Neuronal stem cell (in vitro differentiated cells): Measurements from ENCODE around the gene ARMC5.
A peak's percentile ranks its signal among the peaks of the same experiment; 100 is the strongest.

Source experiments
- DNase-seq: peaks from one replicate; pipeline ENCODE4 v3.0.0-alpha.2; 2013; ENCODE audit warnings: low spot score
- H2AFZ ChIP-seq: one replicate; pipeline ENCODE4 v1.6.1; 2013; ENCODE audit warnings: mild to moderate bottlenecking, low read length, inconsistent platforms
- H2AK5ac ChIP-seq: 2 replicates; pipeline ENCODE4 v1.6.1; 2013; ENCODE audit warnings: low read depth, mild to moderate bottlenecking, inconsistent platforms, low read length, moderate library complexity, mixed read lengths
- H2BK120ac ChIP-seq: 2 replicates; pipeline ENCODE4 v1.6.1; 2013; ENCODE audit warnings: low read depth, mild to moderate bottlenecking, inconsistent platforms, low read length, moderate library complexity, mixed read lengths
- H2BK12ac ChIP-seq: one replicate; pipeline ENCODE4 v1.6.1; 2013; ENCODE audit warnings: low read length, inconsistent platforms
- H2BK15ac ChIP-seq: 2 replicates; pipeline ENCODE4 v1.6.1; 2013; ENCODE audit warnings: mild to moderate bottlenecking, low read length, inconsistent platforms, mixed read lengths
- H2BK5ac ChIP-seq: one replicate; pipeline ENCODE4 v1.6.1; 2013; ENCODE audit warnings: inconsistent platforms, mild to moderate bottlenecking, low read length, moderate library complexity
- H3K14ac ChIP-seq: one replicate; pipeline ENCODE4 v1.6.1; 2013; ENCODE audit warnings: low read length, inconsistent platforms
- H3K18ac ChIP-seq: 2 replicates; pipeline ENCODE4 v1.6.1; 2013; ENCODE audit warnings: low read length, inconsistent platforms
- H3K23ac ChIP-seq: 2 replicates; pipeline ENCODE4 v1.6.1; 2013; ENCODE audit warnings: low read depth, mild to moderate bottlenecking, mixed read lengths, low read length, inconsistent platforms; ENCODE audit not compliant: poor library complexity
- H3K27ac ChIP-seq: replicated peaks from 3 replicates; pipeline ENCODE4 v1.5.1; 2013; ENCODE audit warnings: low read length, inconsistent platforms
- H3K27me3 ChIP-seq, 3 experiments: 2 replicates each; pipeline ENCODE4 v1.6.1; 2013; ENCODE audit warnings: low read length in 3 of 3, mild to moderate bottlenecking in 2 of 3, inconsistent platforms in 1 of 3, low read depth in 1 of 3, mixed read lengths in 1 of 3, moderate library complexity in 1 of 3; ENCODE audit not compliant: control insufficient read depth in 3 of 3, insufficient read depth in 3 of 3
- H3K36me3 ChIP-seq, 2 donors: replicated peaks in 1 of 2; 2 replicates each; pipeline ENCODE4 v1.6.1; 2013; ENCODE audit warnings: low read length in 2 of 2; ENCODE audit not compliant: control insufficient read depth in 2 of 2, insufficient read depth in 2 of 2
- H3K4ac ChIP-seq: 2 replicates; pipeline ENCODE4 v1.6.1; 2013; ENCODE audit warnings: inconsistent platforms, mild to moderate bottlenecking, low read length, moderate library complexity
- H3K4me1 ChIP-seq, 2 donors: 1 replicate in 1 of 2; 2 replicates in 1 of 2; pipeline ENCODE4 v1.6.1; 2013; ENCODE audit warnings: low read length in 2 of 2, low read depth in 1 of 2; ENCODE audit not compliant: control insufficient read depth in 2 of 2, insufficient read depth in 1 of 2
- H3K4me2 ChIP-seq: one replicate; pipeline ENCODE4 v1.6.1; 2013; ENCODE audit warnings: mild to moderate bottlenecking, low read length, inconsistent platforms; ENCODE audit not compliant: insufficient read depth, poor library complexity, severe bottlenecking
- H3K4me3 ChIP-seq, 2 donors: 2 replicates each; pipeline ENCODE4 v1.5.1; 2013; ENCODE audit warnings: low read length in 2 of 2, mild to moderate bottlenecking in 2 of 2, inconsistent platforms in 1 of 2, moderate library complexity in 1 of 2
- H3K79me1 ChIP-seq: one replicate; pipeline ENCODE4 v1.6.1; 2013; ENCODE audit warnings: low read depth, mild to moderate bottlenecking, inconsistent platforms, low read length, moderate library complexity
- H3K9ac ChIP-seq: one replicate; pipeline ENCODE4 v1.6.1; 2013; ENCODE audit warnings: mild to moderate bottlenecking, low read depth, low read length, inconsistent platforms; ENCODE audit not compliant: poor library complexity
- H3K9me3 ChIP-seq, 2 donors: replicated peaks in 1 of 2; 2 replicates each; pipeline versions ENCODE3 to v1.6.1; 2013; ENCODE audit warnings: low read length in 2 of 2, mild to moderate bottlenecking in 2 of 2, inconsistent platforms in 1 of 2, low read depth in 1 of 2, mixed read lengths in 1 of 2, moderate library complexity in 1 of 2; ENCODE audit not compliant: control insufficient read depth in 2 of 2, insufficient read depth in 1 of 2
- H4K8ac ChIP-seq: one replicate; pipeline ENCODE4 v1.6.1; 2013; ENCODE audit warnings: low read depth, mild to moderate bottlenecking, inconsistent platforms, low read length, moderate library complexity
- H4K91ac ChIP-seq: one replicate; pipeline ENCODE4 v1.6.1; 2013; ENCODE audit warnings: low read length, low read depth, mild to moderate bottlenecking, inconsistent platforms; ENCODE audit not compliant: poor library complexity
- WGBS, 2 donors: extraction: QIAGEN DNeasy Blood & Tissue Kit; methylation state at CpG; one replicate each; pipeline ENCODE4 v1.1.7; 2013; ENCODE audit warnings: missing lambda C conversion rate in 2 of 2, mixed read lengths in 1 of 2; ENCODE audit not compliant: insufficient read length in 2 of 2, insufficient replicate concordance in 1 of 2; ENCODE audit errors: extremely low coverage in 2 of 2; 5-methylcytosine and 5-hydroxymethylcytosine counted together

ARMC5 gene

DNA sequence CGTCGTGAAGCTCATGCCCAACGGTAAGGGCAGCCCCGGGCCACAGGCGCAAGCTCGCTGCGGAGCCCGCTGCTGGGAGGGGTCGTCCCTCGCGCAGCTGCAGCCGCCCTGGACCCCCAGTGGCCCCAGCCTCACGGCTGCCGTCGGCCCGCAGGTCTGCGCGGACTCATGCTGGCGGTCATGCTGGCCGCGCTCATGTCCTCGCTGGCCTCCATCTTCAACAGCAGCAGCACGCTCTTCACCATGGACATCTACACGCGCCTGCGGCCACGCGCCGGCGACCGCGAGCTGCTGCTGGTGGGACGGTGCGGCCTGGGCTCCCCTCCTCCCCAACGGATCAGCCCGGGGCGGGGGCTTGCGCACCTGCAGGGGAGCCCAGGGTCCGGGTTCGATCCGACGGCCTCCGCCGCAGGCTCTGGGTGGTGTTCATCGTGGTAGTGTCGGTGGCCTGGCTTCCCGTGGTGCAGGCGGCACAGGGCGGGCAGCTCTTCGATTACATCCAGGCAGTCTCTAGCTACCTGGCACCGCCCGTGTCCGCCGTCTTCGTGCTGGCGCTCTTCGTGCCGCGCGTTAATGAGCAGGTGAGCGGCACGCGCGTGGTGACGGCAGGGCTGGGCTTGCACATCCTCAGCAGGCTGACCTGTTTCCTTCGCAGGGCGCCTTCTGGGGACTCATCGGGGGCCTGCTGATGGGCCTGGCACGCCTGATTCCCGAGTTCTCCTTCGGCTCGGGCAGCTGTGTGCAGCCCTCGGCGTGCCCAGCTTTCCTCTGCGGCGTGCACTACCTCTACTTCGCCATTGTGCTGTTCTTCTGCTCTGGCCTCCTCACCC, 29.4 kb downstream of the ARMC5 start:
- Histone ChIP-seq H3K4ac (peak overlapping the region; percentile 20), H3K36me3 (peaks cover 13 to 49% of the 10 kb centered on the region in 2 donors), H2BK120ac (peak overlapping the region; percentile 96), H2BK15ac (no peak overlapping the region), H3K4me3 (peak overlapping the region in 1 of 2 donors; percentile 55), H3K4me1 (peaks cover 4 to 11% of the 10 kb centered on the region in 2 donors), H4K91ac (no peak overlapping the region), H3K14ac (peak overlapping the region; percentile 100), H3K9ac (peak overlapping the region; percentile 88), H3K4me2 (peak overlapping the region; percentile 84), H4K8ac (peak overlapping the region; percentile 83), H2AK5ac (peak overlapping the region; percentile 94), H3K79me1 (peaks cover 3% of the 10 kb centered on the region), H2AFZ (no peak overlapping the region), H3K23ac (peak overlapping the region; percentile 99), H3K9me3 (no peaks in the 10 kb centered on the region), H3K18ac (peak overlapping the region; percentile 83), H3K27ac (no peak overlapping the region), H2BK5ac (peak overlapping the region; percentile 62), H2BK12ac (no peak overlapping the region), H3K27me3 (peaks cover 15 to 49% (median 19%) of the 10 kb centered on the region in 3 experiments)
- no CpG with 5 or more reads among the region's 77 CpGs for WGBS, 2 donors
- no peak for DNase-seq

DNA sequence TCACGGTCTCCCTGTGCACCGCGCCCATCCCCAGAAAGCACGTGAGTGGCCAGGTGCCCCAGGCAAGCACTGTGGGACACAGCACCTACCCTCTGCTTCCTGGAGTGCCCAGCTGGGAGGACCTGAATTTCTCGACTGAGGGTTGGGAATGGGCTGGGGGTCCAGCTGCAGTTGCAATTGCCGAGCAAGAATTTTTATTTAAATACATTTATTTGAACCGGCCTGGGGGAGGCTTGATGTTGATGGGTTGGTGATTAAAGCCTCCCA, 29.9 kb downstream of the ARMC5 start:
- Histone ChIP-seq H3K27me3 (peaks cover 15 to 49% (median 19%) of the 10 kb centered on the region in 3 experiments), H3K9me3 (no peaks in the 10 kb centered on the region), H3K4ac (no peak overlapping the region), H3K23ac (peak overlapping the region; percentile 99), H3K14ac (peak overlapping the region; percentile 47), H3K4me2 (no peak overlapping the region), H4K8ac (peak overlapping the region; percentile 57), H2BK12ac (no peak overlapping the region), H3K4me3 (peak overlapping the region in 1 of 2 donors; percentile 19), H2AK5ac (peak overlapping the region; percentile 0), H3K4me1 (peaks cover 4 to 11% of the 10 kb centered on the region in 2 donors), H4K91ac (no peak overlapping the region), H3K27ac (no peak overlapping the region), H2BK120ac (no peak overlapping the region), H3K18ac (no peak overlapping the region), H2AFZ (no peak overlapping the region), H3K36me3 (peaks cover 13 to 53% of the 10 kb centered on the region in 2 donors), H2BK5ac (no peak overlapping the region), H3K9ac (no peak overlapping the region), H3K79me1 (peaks cover 3% of the 10 kb centered on the region), H2BK15ac (no peak overlapping the region)
- no CpG with 5 or more reads among the region's 7 CpGs for WGBS, 2 donors
- DNase-seq = no peak

DNA sequence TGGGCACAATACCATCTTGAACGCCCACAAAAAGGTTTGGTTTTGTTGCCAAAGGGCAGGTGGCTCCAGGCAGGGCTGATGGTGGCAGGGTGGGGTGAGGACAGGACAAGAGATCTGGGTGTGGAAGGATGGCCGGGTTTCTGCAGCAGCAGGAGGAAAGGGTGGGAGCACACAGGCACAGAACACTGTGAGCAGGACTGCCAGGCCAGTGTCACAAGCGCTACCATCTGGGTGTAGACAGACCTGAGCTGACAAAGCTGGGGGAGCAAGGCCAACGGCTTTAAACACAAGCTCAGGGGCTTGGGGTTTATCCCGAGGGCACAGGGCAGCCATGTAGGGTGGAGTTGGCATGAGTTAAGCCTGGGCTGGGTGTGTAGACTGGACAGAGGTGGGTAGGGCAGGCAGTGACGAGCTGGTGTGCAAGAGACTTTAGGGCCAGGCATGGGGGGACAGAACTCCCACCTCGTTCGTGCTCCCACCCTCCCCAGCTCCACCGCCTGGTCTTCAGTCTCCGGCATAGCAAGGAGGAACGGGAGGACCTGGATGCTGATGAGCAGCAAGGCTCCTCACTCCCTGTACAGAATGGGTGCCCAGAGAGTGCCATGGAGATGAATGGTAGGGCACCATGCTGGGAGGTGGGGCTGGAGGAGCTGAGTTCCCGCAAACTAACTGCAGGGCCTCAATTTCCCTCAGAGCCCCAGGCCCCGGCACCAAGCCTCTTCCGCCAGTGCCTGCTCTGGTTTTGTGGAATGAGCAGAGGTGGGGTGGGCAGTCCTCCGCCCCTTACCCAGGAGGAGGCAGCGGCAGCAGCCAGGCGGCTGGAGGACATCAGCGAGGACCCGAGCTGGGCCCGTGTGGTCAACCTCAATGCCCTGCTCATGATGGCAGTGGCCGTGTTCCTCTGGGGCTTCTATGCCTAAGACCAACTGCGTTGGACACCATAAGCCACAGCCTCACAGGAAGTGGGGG, 30.6 kb downstream of the ARMC5 start:
- Histone ChIP-seq H3K27me3 (peaks cover 12 to 43% (median 19%) of the 10 kb centered on the region in 3 experiments), H3K14ac (no peak overlapping the region), H3K4me1 (peaks cover 0 to 11% of the 10 kb centered on the region in 2 donors), H2AK5ac (peak overlapping the region; percentile 21), H3K4ac (no peak overlapping the region), H3K18ac (no peak overlapping the region), H3K4me3 (no peak overlapping the region), H2AFZ (no peak overlapping the region), H3K36me3 (peaks cover 13 to 60% of the 10 kb centered on the region in 2 donors), H3K79me1 (peaks cover 3% of the 10 kb centered on the region), H3K27ac (no peak overlapping the region), H4K91ac (no peak overlapping the region), H3K9me3 (no peaks in the 10 kb centered on the region), H3K23ac (no peak overlapping the region), H2BK12ac (no peak overlapping the region), H2BK120ac (no peak overlapping the region), H4K8ac (no peak overlapping the region), H2BK5ac (no peak overlapping the region), H3K9ac (no peak overlapping the region), H2BK15ac (no peak overlapping the region), H3K4me2 (no peak overlapping the region)
- no CpG with 5 or more reads among the region's 22 CpGs for WGBS, 2 donors
- no peak for DNase-seq
